HCT116 (cell line): ENCODE results near the gene ANO2. TPM values are rescaled to one million over a fixed set of nuclear protein-coding genes. Genes with fewer than 3 reads are reported as not detected.

ENCODE experiments used
- ATAC-seq: fragments of 200-7000 bp; cut with Tn5 transposase; 2 replicates; pipeline ENCODE4 v1.9.1; 2020; ENCODE audit warnings: mild to moderate bottlenecking, moderate library complexity
- BruUV-seq: library from RNA; stranded (reverse); fragments of 400-500 nt; replicated peaks from 2 replicates; lab custom pipeline; 2021; lab: Mats Ljungman, UMichigan
- CTCF ChIA-PET: fragments of 300-600 bp; sonication (Branson Sonifier 250); formaldehyde crosslinking; loops from one replicate; lab custom pipeline; 2021; ENCODE audit warnings: antibody characterized with exemption; lab: Charles Lee
- POLR2A ChIA-PET: fragments of 300-600, 350-600 bp; sonication (Branson Sonifier 250); formaldehyde crosslinking; loops from one replicate; lab custom pipeline; 2021; ENCODE audit warnings: antibody characterized with exemption; lab: Charles Lee
- RAD21 ChIA-PET, 2 experiments: fragments of 300-600 bp; sonication (Branson Sonifier 250); formaldehyde crosslinking; loops; one replicate each; lab custom pipeline; 2023; ENCODE audit warnings: low total read pairs in 2 of 2; ENCODE audit not compliant: uncharacterized antibody in 2 of 2, unreplicated experiment in 2 of 2, low non-redundant PET in 1 of 2; lab: Charles Lee
- DNase-seq: peaks from one replicate; pipeline ENCODE4 v3.0.0-alpha.2; 2010; ENCODE audit warnings: low read depth, low spot score
- H2AFZ ChIP-seq: fragments of 200-600 bp; shearing (Covaris generic), sonication (generic); 2 replicates; pipeline ENCODE4 v1.6.1; 2017; ENCODE audit warnings: low read depth, mixed run types, mixed read lengths, antibody characterized with exemption, low read length; ENCODE audit not compliant: poor library complexity, severe bottlenecking
- H3K27ac ChIP-seq: 2 replicates; pipeline ENCODE4 v1.5.1; 2012; ENCODE audit warnings: low read depth, low read length
- H3K27me3 ChIP-seq: fragments of 200-600 bp; sonication (generic); 2 replicates; pipeline ENCODE4 v1.6.1; 2016; ENCODE audit warnings: mixed run types, low read length, mixed read lengths; ENCODE audit not compliant: insufficient read depth
- H3K36me3 ChIP-seq, 2 experiments: fragments of 200-500 bp in 1 of 2; fragments of 200-600 bp in 1 of 2; sonication (Bioruptor generic) in 1 of 2; sonication (generic) in 1 of 2; 2 replicates each; pipeline versions ENCODE4 v1.5.1 to v1.6.1; 2014 to 2016; ENCODE audit warnings: low read length in 2 of 2, inconsistent platforms in 1 of 2, mixed read lengths in 1 of 2, mixed run types in 1 of 2; ENCODE audit not compliant: insufficient read depth in 2 of 2, control insufficient read depth in 1 of 2
- H3K4me1 ChIP-seq, 2 experiments: fragments of 200-600 bp in 1 of 2; sonication (generic) in 1 of 2; 2 replicates each; pipeline versions ENCODE4 v1.5.1 to v1.6.1; 2012 to 2017; ENCODE audit warnings: low read length in 2 of 2, inconsistent platforms in 1 of 2, mild to moderate bottlenecking in 1 of 2, mixed read lengths in 1 of 2, mixed run types in 1 of 2, moderate library complexity in 1 of 2; ENCODE audit not compliant: insufficient read depth in 2 of 2, control insufficient read depth in 1 of 2
- H3K4me2 ChIP-seq: fragments of 200-600 bp; sonication (generic); 2 replicates; pipeline ENCODE4 v1.6.1; 2017; ENCODE audit warnings: mixed run types, low read length, mixed read lengths
- H3K4me3 ChIP-seq, 2 experiments: fragments of 200-600 bp in 1 of 2; sonication (generic) in 1 of 2; replicated peaks in 1 of 2; 2 replicates each; pipeline ENCODE4 v1.5.1; 2011 to 2016; ENCODE audit warnings: low read length in 2 of 2, control low read depth in 1 of 2, low read depth in 1 of 2, mild to moderate bottlenecking in 1 of 2, mixed read lengths in 1 of 2, mixed run types in 1 of 2
- H3K79me2 ChIP-seq: fragments of 200-600 bp; sonication (generic); 2 replicates; pipeline ENCODE4 v1.6.1; 2017; ENCODE audit warnings: mild to moderate bottlenecking, mixed run types, low read length, moderate library complexity, mixed read lengths; ENCODE audit not compliant: insufficient read depth
- H3K9ac ChIP-seq: fragments of 200-600 bp; sonication (generic); 2 replicates; pipeline ENCODE4 v1.6.1; 2016; ENCODE audit warnings: low read length, mixed read lengths
- H3K9me2 ChIP-seq: fragments of 200-600 bp; sonication (generic), shearing (Covaris generic); 2 replicates; pipeline ENCODE4 v1.6.1; 2017; ENCODE audit warnings: mixed run types, mild to moderate bottlenecking, moderate library complexity; ENCODE audit not compliant: insufficient read depth
- H3K9me3 ChIP-seq, 2 experiments: fragments of 200-500 bp in 1 of 2; fragments of 200-600 bp in 1 of 2; sonication (Bioruptor generic) in 1 of 2; sonication (generic) in 1 of 2; 2 replicates each; pipeline ENCODE4 v1.6.1; 2014 to 2017; ENCODE audit warnings: low read length in 2 of 2, mixed read lengths in 2 of 2, inconsistent platforms in 1 of 2, low read depth in 1 of 2, mild to moderate bottlenecking in 1 of 2, mixed run types in 1 of 2, moderate library complexity in 1 of 2; ENCODE audit not compliant: control insufficient read depth in 1 of 2, insufficient read depth in 1 of 2
- H4K20me1 ChIP-seq: fragments of 200-600 bp; sonication (generic), shearing (Covaris generic); 2 replicates; pipeline ENCODE4 v1.6.1; 2017; ENCODE audit warnings: mixed run types, mild to moderate bottlenecking, moderate library complexity; ENCODE audit not compliant: insufficient read depth
- EGR1 ChIP-seq: IDR thresholded peaks from 2 replicates; pipeline ENCODE4 v1.6.1; 2012; ENCODE audit warnings: low read depth
- ELF1 ChIP-seq: IDR thresholded peaks from 2 replicates; pipeline ENCODE4 v1.6.1; 2012; ENCODE audit warnings: low read depth, borderline replicate concordance
- EZH2phosphoT487 ChIP-seq: fragments of 200-600 bp; IDR thresholded peaks from 2 replicates; pipeline ENCODE4 v1.6.1; 2018; ENCODE audit warnings: antibody characterized with exemption, borderline replicate concordance
- JUND ChIP-seq: IDR thresholded peaks from 2 replicates; pipeline ENCODE4 v1.6.1; 2012
- RAD21 ChIP-seq: IDR thresholded peaks from 2 replicates; pipeline ENCODE4 v1.6.1; 2012; ENCODE audit warnings: low read depth, mild to moderate bottlenecking
- SP1 ChIP-seq: IDR thresholded peaks from 2 replicates; pipeline ENCODE4 v1.6.1; 2012; ENCODE audit warnings: low read depth
- TCF7L2 ChIP-seq: IDR thresholded peaks from 2 replicates; pipeline ENCODE4 v1.7.0; 2011; ENCODE audit warnings: borderline replicate concordance, inconsistent platforms; ENCODE audit not compliant: insufficient read depth, insufficient read length; ENCODE audit errors: extremely low read depth
- intact Hi-C: fragments of 100-400 bp; cut with micrococcal nuclease; formaldehyde crosslinking; loops from 2 replicates; pipeline ENCODE4 v1.10.0; 2022
- total RNA-seq: library from RNA; stranded (reverse); gene quantifications from one replicate; pipeline ENCODE4 v1.2.1, GENCODE V29; 2021; ENCODE audit not compliant: unreplicated experiment
- TF ChIP-seq, protein P1 (sequence below): IDR thresholded peaks from 2 replicates; pipeline ENCODE4 v1.6.1; 2012
- TF ChIP-seq, protein P2 (sequence below), 3 experiments: fragments of 200-600 bp in 1 of 3; sonication (generic) in 1 of 3; IDR thresholded peaks in 2 of 3; conservative IDR thresholded peaks in 1 of 3; 2 replicates each; pipeline ENCODE4 v1.5.1; 2012 to 2017; ENCODE audit warnings: low read depth in 2 of 3, low read length in 2 of 3, antibody characterized with exemption in 1 of 3, borderline replicate concordance in 1 of 3, control low read depth in 1 of 3, mild to moderate bottlenecking in 1 of 3, mixed read lengths in 1 of 3, mixed run types in 1 of 3, moderate library complexity in 1 of 3; ENCODE audit not compliant: insufficient read depth in 1 of 3

ANO2 gene
- total RNA-seq, 1 experiment from 2014 or later = not detected

DNA sequence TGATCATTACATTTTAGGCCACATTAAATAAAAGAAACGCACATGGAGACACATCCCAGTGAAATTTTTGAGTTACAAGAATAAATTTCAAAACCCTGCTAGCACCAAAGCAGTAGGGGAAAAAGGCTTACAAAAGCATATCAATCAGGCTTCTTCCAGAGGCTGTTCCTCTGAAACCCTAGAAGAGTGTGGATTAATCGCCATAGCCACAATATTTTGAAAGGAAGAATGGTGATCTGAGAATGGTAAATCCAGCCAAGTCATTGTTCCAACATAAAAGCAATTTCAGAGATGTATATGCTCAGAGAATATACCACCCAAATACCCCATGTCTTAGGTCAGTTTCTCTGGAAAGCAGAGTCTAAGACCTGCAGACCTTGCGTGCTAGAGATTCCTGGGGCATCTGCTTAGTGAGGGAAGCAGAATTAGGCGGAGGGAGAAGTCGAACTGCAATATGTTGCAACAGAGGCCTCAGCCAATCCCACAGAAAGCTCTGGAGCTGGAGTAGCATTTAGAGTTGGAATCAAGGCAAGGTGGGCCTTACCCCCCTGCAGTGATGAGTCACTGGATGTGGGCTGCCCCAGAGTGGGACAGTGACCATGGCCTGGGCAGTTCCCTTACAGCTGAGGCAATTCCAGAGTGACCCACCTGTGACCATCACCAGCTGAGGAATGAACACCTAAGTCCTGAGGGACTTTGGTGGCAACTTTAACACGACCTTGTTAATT, 387.9 kb downstream of the ANO2 start:
- H3K36me3 ChIP-seq = no peaks in the 10 kb centered on the region
- H3K4me3 ChIP-seq = no peak overlapping the region
- H3K27me3 ChIP-seq = no peaks in the 10 kb centered on the region
- DNase-seq = no peak
- H3K27ac ChIP-seq = no peak overlapping the region
- intact Hi-C loops = loop anchor here (5.0 kb wide), 1 partner anchor 465 kb away; no protein-coding TSS in a partner anchor
- no peaks in the 10 kb centered on the region for H3K9me2 ChIP-seq
- H4K20me1 ChIP-seq = no peaks in the 10 kb centered on the region
- no TSS peak for BruUV-seq
- no peaks in the 10 kb centered on the region for H3K4me1 ChIP-seq
- POLR2A ChIA-PET = no interaction called here
- H3K79me2 ChIP-seq = no peaks in the 10 kb centered on the region
- no peak overlapping the region for H3K4me2 ChIP-seq
- no peak for ATAC-seq
- CTCF ChIA-PET = interaction anchor here (0.9 to 1.7 kb wide), 5 partner anchors 11 to 129 kb away, joined by 3 to 5 read pairs (median 4); no protein-coding TSS in a partner anchor
- no peak overlapping the region for H3K9ac ChIP-seq
- no peaks in the 10 kb centered on the region for H3K9me3 ChIP-seq
- no peak for TF ChIP-seq EZH2phosphoT487
- no peak for TF ChIP-seq TCF7L2
- RAD21 ChIA-PET = no interaction called here
- H2AFZ ChIP-seq = no peak overlapping the region

DNA sequence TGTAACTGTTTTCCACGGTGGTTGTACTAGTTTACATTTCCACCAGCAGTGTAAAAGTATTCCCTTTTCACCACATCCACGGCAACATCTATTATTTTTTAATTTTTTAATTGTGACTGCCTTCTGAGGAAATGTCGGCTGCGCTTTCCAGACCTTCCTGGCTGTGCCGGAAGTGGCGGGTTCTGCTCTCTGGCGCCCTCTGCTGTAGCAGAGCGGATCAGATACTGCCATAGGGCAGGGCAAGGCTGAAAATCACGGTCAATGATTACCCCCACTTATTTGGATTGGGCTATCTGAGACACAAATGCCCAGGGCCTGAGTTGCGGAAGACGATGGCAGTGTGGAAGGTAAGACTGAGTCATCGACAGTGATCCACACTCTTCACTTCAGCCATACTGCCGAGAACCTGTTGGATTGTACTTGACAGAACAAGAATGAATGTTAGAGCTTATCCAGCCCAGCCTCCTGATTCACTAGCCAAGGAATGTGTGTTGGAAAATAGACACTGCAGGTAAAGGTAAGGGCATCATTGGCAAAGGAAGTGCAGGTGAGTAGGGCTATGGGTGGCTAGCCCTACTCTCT, 388.9 kb downstream of the ANO2 start:
- H3K9ac ChIP-seq = no peak overlapping the region
- no peak overlapping the region for H2AFZ ChIP-seq
- H3K79me2 ChIP-seq = no peaks in the 10 kb centered on the region
- H3K9me2 ChIP-seq = no peaks in the 10 kb centered on the region
- H3K27me3 ChIP-seq = peaks cover 6% of the 10 kb centered on the region
- ATAC-seq (peak; percentile 98), DNase-seq (peak; percentile 6)
- no peak overlapping the region for H3K4me2 ChIP-seq
- TF ChIP-seq EGR1 = no peak
- TF ChIP-seq TCF7L2 = no peak
- TF ChIP-seq, protein P1, sequence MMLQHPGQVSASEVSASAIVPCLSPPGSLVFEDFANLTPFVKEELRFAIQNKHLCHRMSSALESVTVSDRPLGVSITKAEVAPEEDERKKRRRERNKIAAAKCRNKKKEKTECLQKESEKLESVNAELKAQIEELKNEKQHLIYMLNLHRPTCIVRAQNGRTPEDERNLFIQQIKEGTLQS = no peak
- TF ChIP-seq, protein P2, sequence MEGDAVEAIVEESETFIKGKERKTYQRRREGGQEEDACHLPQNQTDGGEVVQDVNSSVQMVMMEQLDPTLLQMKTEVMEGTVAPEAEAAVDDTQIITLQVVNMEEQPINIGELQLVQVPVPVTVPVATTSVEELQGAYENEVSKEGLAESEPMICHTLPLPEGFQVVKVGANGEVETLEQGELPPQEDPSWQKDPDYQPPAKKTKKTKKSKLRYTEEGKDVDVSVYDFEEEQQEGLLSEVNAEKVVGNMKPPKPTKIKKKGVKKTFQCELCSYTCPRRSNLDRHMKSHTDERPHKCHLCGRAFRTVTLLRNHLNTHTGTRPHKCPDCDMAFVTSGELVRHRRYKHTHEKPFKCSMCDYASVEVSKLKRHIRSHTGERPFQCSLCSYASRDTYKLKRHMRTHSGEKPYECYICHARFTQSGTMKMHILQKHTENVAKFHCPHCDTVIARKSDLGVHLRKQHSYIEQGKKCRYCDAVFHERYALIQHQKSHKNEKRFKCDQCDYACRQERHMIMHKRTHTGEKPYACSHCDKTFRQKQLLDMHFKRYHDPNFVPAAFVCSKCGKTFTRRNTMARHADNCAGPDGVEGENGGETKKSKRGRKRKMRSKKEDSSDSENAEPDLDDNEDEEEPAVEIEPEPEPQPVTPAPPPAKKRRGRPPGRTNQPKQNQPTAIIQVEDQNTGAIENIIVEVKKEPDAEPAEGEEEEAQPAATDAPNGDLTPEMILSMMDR (IDR thresholded peaks at IDR 0.05 in 2 of 3, conservative IDR thresholded peaks at IDR 0.05 in 1 of 3; ENCODE audit: borderline replicate concordance in 1 of 3, insufficient read depth in 1 of 3, low read depth in 2 of 3, low read length in 2 of 3) = peak; percentile 19 to 85 (median 82); a peak in 4 of 6 replicates
- peak; percentile 36; the same call in 1 of the 2 replicates for TF ChIP-seq RAD21
- TF ChIP-seq EZH2phosphoT487 = no peak
- no peak for TF ChIP-seq SP1
- TF ChIP-seq ELF1 = no peak
- TF ChIP-seq JUND = no peak
- no peaks in the 10 kb centered on the region for H3K4me1 ChIP-seq
- ChIA-PET RAD21 (no interaction called here), CTCF (interaction anchor here (0.9 to 1.7 kb wide), 5 partner anchors 10 to 128 kb away, joined by 3 to 5 read pairs (median 4); no protein-coding TSS in a partner anchor), POLR2A (no interaction called here)
- H4K20me1 ChIP-seq = no peaks in the 10 kb centered on the region
- H3K27ac ChIP-seq = no peak overlapping the region
- intact Hi-C loops = loop anchor here (5.0 kb wide), 1 partner anchor 464 kb away; no protein-coding TSS in a partner anchor
- no TSS peak for BruUV-seq
- H3K9me3 ChIP-seq = no peaks in the 10 kb centered on the region
- no peaks in the 10 kb centered on the region for H3K36me3 ChIP-seq
- no peak overlapping the region for H3K4me3 ChIP-seq
